NCI-H1048 (cell line): ENCODE results near the gene NOP56.
"Not testable (repeated sequence)": the region's sequence is repeated elsewhere in the genome, so short reads cannot be mapped to it uniquely, and the experiment has no call there.

Source experiments
- DNase-seq: peaks from one replicate; lab custom pipeline; 2025; lab: John Stamatoyannopoulos, UW

Gene NOP56

GRCh38 chr20:2640899-2641298 is 11.5 kb upstream of the NOP56 start:
- no peak for DNase-seq

- no peak for DNase-seq
Measured at GRCh38 chr20:2643708-2644107, 8.7 kb upstream of the NOP56 start.

- no peak for DNase-seq
Measured at GRCh38 chr20:2652724-2653555, 508 bp downstream of the NOP56 start.

GRCh38 chr20:2653556-2654383 is 1.3 kb downstream of the NOP56 start:
- no peak for DNase-seq

GRCh38 chr20:2654384-2654822 is 2.0 kb downstream of the NOP56 start:
- no peak for DNase-seq

GRCh38 chr20:2654831-2655230 is 2.4 kb downstream of the NOP56 start:
- no peak for DNase-seq

GRCh38 chr20:2655331-2656116 is 3.1 kb downstream of the NOP56 start:
- DNase-seq: no peak

GRCh38 chr20:2656471-2657117 is 4.2 kb downstream of the NOP56 start:
- DNase-seq: no peak

GRCh38 chr20:2657241-2657640 is 4.8 kb downstream of the NOP56 start:
- DNase-seq: no peak

- DNase-seq: no peak
Measured at GRCh38 chr20:2657674-2658073, 5.2 kb downstream of the NOP56 start.

GRCh38 chr20:2658414-2659354 is 6.3 kb downstream of the NOP56 start:
- no peak for DNase-seq

GRCh38 chr20:2659547-2659946 is 7.1 kb downstream of the NOP56 start:
- DNase-seq: no peak

- no peak for DNase-seq
Measured at GRCh38 chr20:2663364-2663886, 11.0 kb downstream of the NOP56 start.

- peak; percentile 64 for DNase-seq
Measured at GRCh38 chr20:2663887-2664719, 11.7 kb downstream of the NOP56 start, which contains the start of gene IDH3B. Gene IDH3B, minus strand, starts transcription at chr20:2664216. Its CDS starts 28 bp downstream, at chr20:2664188.

- DNase-seq: no peak
Measured at GRCh38 chr20:2671977-2672376, 19.5 kb downstream of the NOP56 start.

GRCh38 chr20:2672446-2672845 is 20.0 kb downstream of the NOP56 start:
- no peak for DNase-seq

- no peak for DNase-seq
Measured at GRCh38 chr20:2673453-2673852, 21.0 kb downstream of the NOP56 start.

- no peak for DNase-seq
Measured at GRCh38 chr20:2680046-2680445, 27.6 kb downstream of the NOP56 start.

GRCh38 chr20:2682040-2682439 is 29.6 kb downstream of the NOP56 start:
- DNase-seq: not testable (repeated sequence)
